Astrocyte of the cerebellum (primary cell): Measurements from ENCODE around the gene TRIM17.

ENCODE experiments used
- DNase-seq: peaks from one replicate; pipeline ENCODE4 v3.0.0-alpha.2; 2011; ENCODE audit warnings: low read depth
- H3K4me3 ChIP-seq: 2 replicates; pipeline ENCODE4 v1.5.1; 2011; ENCODE audit warnings: mild to moderate bottlenecking, low read depth, low read length, moderate library complexity
- CTCF ChIP-seq: IDR thresholded peaks from 2 replicates; pipeline ENCODE4 v1.5.1; 2012; ENCODE audit warnings: low read length, low read depth, moderate library complexity, mild to moderate bottlenecking; ENCODE audit errors: missing control alignments
- in situ Hi-C: cut with HindIII; loops from 2 replicates; pipeline ENCODE4 v1.10.0; 2017; ENCODE audit warnings: low sequenced_read_pairs

Gene TRIM17

GRCh38 chr1:228371741-228372182, 44.9 kb downstream of the TRIM17 start:
- no peak for DNase-seq
- H3K4me3 ChIP-seq, result no peak overlapping the region
- in situ Hi-C loops, result no loop called here
- no peak for TF ChIP-seq CTCF

GRCh38 chr1:228370941-228371740, 45.5 kb downstream of the TRIM17 start:
- no peak for DNase-seq
- no peak for TF ChIP-seq CTCF
- H3K4me3 ChIP-seq, result no peak overlapping the region
- in situ Hi-C loops, result no loop called here

DNA sequence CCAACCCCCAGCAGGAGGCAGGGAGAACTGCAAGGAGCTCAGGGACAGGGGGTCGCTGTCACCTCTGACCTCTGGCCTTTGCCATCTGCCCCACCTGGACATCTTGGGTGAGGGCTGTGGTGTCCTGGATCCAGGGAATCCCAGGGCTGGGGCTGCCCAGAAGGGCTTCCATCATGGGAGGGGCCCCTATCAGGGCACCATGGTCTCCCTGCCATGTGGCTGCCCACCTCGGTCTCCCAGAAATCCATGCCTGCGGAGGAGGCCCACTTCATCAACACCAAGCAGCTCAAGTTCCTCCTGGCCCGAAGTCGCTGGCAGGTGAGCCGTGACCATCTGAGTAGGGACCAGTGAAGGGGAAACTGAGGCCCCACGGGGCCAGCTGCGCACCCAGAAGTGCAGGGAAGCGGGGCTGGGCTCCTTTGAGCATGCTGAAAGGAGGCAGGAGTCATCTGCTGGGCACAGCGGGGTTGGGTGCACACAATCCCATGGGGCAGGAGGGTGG, 46.2 kb downstream of the TRIM17 start:
- no peak for DNase-seq
- H3K4me3 ChIP-seq, result no peak overlapping the region
- TF ChIP-seq CTCF, result no peak
- in situ Hi-C loops, result no loop called here

DNA sequence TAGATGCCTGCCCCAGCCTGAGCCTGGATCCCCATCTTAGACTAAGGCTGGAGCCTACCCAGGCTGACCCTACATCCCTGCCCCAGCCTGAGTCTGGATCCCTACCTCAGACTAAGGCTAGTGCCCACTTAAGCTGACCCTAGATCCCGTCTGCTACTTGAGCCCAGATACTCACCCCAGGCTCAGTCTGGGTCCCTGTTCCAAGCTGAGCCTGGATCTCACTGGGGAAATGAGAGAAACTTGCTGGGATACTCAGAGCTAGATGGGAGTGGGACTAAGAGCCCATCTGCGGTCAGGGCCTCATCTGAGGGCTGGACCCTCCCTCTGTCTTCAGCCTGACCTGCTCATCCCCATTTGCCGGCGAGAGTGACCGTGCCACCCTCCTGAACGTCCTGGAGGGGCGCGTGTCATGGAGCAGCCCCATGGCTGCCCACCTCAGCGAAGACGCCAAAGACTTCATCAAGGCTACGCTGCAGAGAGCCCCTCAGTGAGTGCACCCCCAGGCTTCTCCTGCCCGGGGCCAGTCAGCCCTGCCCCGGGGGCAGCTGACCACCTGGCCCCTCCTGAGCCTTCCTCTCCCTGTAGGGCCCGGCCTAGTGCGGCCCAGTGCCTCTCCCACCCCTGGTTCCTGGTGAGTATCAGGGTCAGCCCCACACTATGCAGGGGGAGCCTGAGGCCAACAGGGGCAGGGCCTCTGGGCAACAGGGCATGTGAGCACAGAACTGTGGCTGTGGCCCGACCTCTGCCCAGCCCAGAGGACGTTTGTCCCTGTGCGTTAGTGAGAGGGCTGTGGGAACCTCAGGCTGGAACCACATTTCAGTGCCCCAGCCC, 46.8 kb downstream of the TRIM17 start:
- TF ChIP-seq CTCF, result no peak
- DNase-seq, result no peak
- in situ Hi-C loops, result no loop called here
- no peak overlapping the region for H3K4me3 ChIP-seq

- H3K4me3 ChIP-seq, result no peak overlapping the region
- no peak for TF ChIP-seq CTCF
- DNase-seq, result no peak
- in situ Hi-C loops, result no loop called here
Observed at GRCh38 chr1:228368801-228369607, 47.7 kb downstream of the TRIM17 start.
